Adrenal gland (tissue), 5 donors: ENCODE data around the gene SLX4.

ENCODE experiments used
- POLR2A ChIP-seq, 2 donors: fragments of 450-650 bp; IDR thresholded peaks; one replicate each; pipeline ENCODE4 v1.6.1; 2017; ENCODE audit warnings: antibody characterized with exemption in 2 of 2, mild to moderate bottlenecking in 2 of 2, moderate library complexity in 1 of 2
- TF ChIP-seq, protein P1 (sequence below), 6 experiments: fragments of 450-650 bp in 4 of 6; fragments of 200-600 bp in 2 of 6; sonication (generic) in 1 of 6; IDR thresholded peaks; 1 replicate in 5 of 6; 2 replicates in 1 of 6; pipeline versions ENCODE4 v1.5.1 to v1.8.0; 2016 to 2021; ENCODE audit warnings: antibody characterized with exemption in 6 of 6, mild to moderate bottlenecking in 2 of 6, moderate library complexity in 1 of 6
- donor health status: DM: no; HTN: no; CAD: no.

DNA sequence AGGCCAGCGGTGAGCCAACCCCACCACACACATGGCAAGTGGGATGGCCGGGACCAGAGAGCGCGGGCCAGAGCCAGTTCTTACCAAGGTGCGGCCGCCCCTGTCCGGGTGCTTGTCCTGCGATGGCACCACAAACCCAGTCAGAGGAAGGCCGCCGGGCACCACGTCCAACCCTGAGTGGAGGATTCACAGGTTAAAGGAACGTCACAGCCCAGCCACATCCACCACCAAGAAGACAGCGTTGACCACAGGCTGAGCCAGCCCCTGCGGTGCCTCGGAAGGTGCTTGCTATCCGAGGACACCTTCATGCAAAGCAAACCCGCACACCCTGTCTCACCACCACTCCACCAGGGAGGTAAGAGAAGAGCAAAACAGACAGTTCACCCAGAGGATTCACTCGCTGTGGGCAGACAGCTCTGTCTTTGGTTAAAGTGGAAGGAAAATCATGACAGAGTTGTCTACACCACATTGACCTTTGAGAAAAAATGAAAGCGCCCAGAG is 15.8 kb downstream of the SLX4 start:
- no peak for TF ChIP-seq POLR2A (IDR thresholded peaks at IDR 0.05)
- TF ChIP-seq, protein P1, sequence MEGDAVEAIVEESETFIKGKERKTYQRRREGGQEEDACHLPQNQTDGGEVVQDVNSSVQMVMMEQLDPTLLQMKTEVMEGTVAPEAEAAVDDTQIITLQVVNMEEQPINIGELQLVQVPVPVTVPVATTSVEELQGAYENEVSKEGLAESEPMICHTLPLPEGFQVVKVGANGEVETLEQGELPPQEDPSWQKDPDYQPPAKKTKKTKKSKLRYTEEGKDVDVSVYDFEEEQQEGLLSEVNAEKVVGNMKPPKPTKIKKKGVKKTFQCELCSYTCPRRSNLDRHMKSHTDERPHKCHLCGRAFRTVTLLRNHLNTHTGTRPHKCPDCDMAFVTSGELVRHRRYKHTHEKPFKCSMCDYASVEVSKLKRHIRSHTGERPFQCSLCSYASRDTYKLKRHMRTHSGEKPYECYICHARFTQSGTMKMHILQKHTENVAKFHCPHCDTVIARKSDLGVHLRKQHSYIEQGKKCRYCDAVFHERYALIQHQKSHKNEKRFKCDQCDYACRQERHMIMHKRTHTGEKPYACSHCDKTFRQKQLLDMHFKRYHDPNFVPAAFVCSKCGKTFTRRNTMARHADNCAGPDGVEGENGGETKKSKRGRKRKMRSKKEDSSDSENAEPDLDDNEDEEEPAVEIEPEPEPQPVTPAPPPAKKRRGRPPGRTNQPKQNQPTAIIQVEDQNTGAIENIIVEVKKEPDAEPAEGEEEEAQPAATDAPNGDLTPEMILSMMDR (IDR thresholded peaks at IDR 0.05): no peak
